B cell (primary cell): ENCODE measurements around the gene ARHGEF7.

Source experiments
- EZH2 ChIP-seq: IDR thresholded peaks from 2 replicates; pipeline ENCODE4 v1.6.1; 2012; ENCODE audit warnings: borderline replicate concordance, low read depth, mild to moderate bottlenecking, moderate library complexity, low read length; ENCODE audit not compliant: insufficient read depth, poor library complexity, severe bottlenecking
- TF ChIP-seq, protein P1 (sequence below): fragments of 200-600 bp; IDR thresholded peaks from one replicate; pipeline ENCODE4 v1.8.0; 2022; ENCODE audit warnings: antibody characterized with exemption, mild to moderate bottlenecking

- TF ChIP-seq, protein P1, sequence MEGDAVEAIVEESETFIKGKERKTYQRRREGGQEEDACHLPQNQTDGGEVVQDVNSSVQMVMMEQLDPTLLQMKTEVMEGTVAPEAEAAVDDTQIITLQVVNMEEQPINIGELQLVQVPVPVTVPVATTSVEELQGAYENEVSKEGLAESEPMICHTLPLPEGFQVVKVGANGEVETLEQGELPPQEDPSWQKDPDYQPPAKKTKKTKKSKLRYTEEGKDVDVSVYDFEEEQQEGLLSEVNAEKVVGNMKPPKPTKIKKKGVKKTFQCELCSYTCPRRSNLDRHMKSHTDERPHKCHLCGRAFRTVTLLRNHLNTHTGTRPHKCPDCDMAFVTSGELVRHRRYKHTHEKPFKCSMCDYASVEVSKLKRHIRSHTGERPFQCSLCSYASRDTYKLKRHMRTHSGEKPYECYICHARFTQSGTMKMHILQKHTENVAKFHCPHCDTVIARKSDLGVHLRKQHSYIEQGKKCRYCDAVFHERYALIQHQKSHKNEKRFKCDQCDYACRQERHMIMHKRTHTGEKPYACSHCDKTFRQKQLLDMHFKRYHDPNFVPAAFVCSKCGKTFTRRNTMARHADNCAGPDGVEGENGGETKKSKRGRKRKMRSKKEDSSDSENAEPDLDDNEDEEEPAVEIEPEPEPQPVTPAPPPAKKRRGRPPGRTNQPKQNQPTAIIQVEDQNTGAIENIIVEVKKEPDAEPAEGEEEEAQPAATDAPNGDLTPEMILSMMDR: no peak
- no peak for TF ChIP-seq EZH2
Observed at GRCh38 chr13:111202156-111202621, 87.1 kb downstream of the ARHGEF7 start.
